Posterior cingulate gyrus (tissue), 11 donors: ENCODE results near the gene COL4A2.

Experiments
- DNase-seq, 10 donors: peaks; one replicate each; pipeline versions ENCODE4 v3.0.0 to v3.0.0-alpha.2; 2020 to 2021; ENCODE audit warnings: mixed read lengths in 3 of 10
- intact Hi-C: fragments of 100-400 bp; cut with DNase I; formaldehyde crosslinking; loops from one replicate; pipeline ENCODE4 v1.15.1; 2023

Gene COL4A2

DNA sequence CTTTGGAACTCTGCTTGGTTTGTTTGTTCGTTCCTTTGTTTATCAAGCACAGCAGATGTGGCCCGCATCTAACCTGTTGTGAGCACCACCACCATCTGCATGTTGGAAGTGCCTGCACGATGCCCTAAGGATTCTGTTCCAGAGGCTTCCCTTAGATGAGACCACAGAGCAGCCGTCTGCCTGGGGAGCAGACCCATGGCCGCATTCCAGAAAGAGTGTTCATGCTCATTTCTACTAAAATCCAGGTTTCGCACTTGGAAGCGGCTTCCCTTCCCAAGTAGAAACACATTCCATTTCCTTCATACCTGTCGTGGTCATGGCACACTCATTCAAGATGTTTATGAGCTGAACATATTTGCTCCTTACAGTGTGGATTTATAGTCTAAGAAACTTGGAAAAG is 27.2 kb downstream of the COL4A2 start:
- intact Hi-C loops: no loop called here
- no peak for DNase-seq

DNA sequence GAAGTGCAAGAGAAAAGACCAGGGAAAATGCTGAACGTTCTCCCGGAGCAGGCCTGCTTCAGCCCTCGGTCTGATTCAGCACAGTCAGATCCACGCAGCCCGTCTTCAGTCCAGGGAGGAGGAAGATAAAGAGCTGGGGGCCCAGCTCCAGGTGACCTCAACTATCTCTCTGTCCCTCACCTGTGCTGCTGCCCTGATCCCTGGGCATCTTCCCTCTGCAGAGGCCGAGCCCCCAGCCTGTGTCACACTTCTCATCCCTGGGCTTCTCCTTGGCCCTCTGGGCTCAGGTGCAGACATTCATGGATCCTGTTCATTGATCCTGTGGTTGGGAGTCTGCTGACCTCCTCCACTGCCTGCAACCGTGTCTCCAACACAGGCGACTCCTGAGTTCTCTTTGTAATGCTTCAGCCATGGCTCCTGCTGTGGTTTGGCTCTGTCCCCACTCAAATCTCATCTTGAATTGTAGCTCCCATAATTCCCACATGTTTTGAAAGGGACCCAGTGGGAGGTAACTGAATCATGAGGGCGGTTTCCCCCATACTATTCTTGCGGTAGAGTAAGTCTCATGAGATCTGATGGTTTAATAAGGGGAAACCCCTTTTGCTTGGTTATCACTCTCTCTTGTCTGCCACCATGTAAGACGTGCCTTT is 27.9 kb downstream of the COL4A2 start:
- intact Hi-C loops: no loop called here
- peak in 1 of 10 donors; percentile 21 for DNase-seq

DNA sequence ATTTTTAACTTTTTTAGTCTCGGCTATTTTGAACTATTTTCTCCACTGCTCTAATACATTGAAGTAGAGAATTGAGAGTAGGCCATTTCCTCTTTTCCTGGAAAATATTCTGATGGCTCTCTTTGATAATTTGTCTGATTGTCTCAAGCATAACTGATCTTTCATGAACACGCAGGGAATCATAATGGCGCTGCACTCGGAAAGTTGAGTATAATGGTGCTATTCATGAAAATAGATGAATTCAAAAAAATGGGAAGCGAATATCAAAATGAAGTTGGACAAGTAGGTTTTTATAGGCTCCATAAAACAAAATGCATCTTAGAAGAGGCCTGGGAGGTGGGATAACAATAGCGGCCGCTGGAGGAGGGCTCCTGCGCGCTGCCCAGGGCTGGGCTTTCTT is 29.0 kb downstream of the COL4A2 start:
- intact Hi-C loops: no loop called here
- DNase-seq: peak in 1 of 10 donors; percentile 62

DNA sequence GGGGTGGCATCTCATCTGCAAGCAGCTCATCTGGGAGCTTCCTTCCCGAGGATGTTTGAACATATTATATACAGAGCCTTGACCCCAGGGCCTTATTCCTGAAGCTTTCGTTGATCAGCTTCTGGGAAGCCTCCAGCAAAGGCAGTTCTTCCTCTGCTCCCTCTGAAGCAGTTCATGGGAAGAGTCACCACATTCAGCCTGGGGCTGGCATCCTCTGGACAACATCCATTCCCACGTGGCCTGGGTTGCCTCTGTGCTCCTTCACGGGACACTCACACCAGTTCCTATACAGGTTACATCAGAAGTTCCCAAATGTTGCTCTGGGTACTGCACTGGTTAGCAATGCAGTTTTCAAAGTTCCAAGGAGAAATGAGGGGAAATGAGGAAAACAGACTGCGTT is 29.6 kb downstream of the COL4A2 start:
- DNase-seq: no peak
- intact Hi-C loops: no loop called here

DNA sequence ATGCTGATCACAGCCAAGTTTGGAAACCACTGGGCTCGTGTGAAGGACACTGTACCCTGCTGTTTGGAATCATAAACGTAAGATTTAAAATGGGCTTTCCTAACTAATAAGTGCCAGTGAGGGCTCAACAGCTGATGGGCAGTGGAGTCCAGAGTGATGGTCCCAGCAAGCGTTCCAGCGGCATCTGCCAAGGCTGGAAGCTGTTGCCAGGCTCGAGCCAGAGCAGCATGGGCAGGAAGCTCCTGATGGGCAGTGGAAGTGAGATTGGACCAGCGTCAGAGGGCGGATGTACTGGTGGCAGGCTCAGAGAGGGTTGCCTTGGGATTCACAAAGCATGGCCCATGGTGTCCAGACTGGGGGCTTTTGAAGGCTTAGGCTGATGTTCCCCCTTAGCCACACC is 30.2 kb downstream of the COL4A2 start:
- DNase-seq: no peak
- intact Hi-C loops: no loop called here

DNA sequence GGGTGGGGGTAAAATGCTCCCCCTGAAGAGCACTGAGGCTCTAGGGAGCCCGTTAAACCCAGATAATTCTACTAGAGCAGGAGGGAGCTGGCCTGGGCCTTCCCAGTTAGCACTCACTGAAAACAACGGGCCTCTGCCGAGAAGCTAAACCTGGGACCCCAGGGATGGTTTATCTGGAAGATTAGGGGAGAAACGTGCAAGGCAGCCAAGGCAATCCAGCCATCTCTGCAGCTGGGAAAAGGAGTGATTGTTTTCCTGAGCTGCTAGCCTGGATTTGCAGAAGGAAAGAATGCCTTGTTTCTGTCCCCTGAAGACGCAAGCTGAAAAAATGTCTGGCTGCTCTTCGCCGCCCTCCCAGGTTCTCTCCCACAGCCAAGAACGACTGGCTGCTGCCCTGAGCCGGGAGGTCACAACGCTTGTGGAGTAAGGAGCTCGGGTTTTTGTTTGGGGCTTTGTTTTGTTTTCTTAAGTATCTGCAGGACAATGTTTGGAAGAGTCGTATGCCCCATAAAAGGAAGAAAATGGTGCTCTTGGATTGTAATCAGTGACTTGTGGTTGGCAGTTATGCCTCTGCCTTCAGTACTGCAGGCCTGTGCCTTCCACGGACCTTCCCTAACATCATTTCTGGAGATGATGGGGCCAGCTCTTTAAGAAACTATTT is 31.5 kb downstream of the COL4A2 start:
- intact Hi-C loops: no loop called here
- DNase-seq: no peak

DNA sequence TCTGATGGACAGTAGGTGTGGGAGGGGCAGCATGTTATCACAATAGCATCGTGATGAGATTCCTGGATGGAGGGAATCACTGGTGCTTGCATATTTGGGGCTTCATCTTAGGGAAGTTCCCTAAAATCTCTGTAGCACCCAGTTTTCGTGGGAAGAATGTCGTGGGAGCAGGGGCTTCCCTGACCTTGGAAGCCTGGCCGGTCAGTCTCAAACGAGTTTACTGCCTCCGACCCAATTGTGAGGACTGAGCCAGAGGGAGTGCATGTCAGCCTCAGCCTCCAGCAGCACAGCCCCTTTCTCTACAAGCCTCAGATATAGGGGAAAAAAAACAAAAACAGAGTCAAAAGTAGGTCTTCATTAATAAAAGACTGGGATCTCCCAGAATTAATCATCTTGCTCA is 32.2 kb downstream of the COL4A2 start:
- intact Hi-C loops: no loop called here

DNA sequence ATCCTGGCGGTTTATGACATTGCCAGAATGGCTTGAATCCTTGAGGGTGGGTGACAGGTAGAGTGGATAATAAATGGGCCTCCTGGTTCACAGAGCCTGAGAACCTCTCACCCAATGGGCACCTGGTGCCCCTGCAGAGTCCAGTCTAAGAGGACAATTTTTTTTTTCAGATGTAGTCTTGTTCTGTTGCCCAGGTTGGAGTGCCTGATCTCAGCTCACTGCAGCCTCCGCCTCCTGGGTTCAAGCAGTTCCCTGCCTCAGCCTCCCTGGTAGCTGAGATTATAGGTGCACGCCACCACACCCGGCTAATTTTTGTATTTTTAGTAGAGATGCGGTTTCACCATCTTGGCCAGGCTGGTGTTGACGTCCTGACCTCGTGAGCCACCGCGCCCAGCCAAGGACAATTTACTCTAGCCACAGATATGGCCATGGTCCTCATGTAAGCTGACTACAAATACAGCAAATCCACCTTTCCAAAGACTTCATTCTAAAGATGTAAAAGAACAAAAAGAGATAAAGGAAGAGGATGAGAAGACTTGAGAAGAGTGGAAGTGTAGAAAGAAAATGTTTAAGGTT is 33.0 kb downstream of the COL4A2 start:
- DNase-seq: no peak
- intact Hi-C loops: no loop called here

More for the DNA sequence above, 32.2 kb downstream of the COL4A2 start:
- DNase-seq: no peak

DNA sequence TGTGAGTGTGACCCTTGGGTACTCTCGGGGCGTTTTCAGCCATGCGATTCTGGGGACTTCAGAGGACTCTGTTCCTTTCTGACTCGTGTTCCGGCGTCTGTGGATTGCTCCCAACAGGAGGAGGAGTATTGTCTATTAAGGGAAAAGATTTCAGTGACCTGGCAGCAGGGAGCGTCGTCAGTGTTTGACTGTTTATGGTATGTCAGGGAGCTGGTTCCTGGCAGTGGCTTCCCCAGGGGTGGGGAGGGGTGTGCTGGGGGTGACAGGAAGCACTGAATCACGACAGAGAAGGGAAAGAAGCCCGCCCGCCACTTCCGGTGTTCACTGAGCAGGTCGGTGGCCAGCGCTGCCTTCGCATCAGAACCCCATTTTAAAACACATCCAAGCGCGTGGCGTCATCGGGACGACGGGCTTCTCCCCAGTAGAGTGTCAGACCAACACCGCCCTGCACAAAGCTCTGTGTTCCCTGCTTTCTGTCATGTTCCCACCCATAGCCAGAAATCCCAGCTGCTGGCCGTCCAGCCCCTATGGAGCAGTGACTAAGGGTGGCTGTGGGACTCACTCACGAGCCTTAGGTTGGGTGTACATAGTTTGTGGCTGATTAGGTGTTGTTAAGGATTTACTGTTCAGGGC is 33.8 kb downstream of the COL4A2 start:
- DNase-seq: no peak
- intact Hi-C loops: no loop called here

DNA sequence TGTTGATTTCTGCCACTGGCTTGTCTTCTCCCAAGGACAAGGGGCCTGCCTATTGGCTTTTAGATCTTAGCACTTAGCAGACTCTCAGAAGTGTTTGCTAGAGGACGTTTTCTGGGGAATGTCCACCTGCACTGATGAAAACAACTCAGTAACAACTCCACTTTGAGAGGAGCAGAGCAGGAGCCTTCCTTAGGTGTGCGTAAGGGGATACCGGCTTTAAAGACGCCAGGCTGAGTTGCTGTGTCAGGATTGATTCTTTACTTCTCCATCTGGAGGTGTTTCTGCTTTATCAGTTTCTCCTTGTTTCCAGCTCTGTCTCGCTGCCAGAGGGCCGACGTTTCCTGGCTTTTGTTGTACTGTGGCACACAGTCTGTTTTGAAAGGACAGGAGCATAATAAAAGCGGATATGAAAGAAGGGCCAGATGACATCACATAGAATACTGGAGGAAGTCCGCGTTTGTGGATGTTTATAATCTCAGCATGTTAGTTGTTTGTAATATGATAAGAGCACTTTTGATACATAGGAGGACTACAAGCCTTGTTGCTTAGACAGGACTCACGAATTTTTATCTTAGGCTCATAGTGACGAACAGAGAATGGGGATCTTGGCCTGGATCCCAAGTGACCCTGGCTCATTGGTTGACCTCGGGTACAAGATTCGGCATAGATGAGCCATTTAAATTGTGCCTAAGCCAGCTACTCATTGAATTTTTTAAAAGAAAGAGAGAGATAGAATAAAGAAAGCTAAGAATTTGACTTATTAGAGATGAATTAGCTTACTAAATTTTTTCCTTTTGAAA is 34.6 kb downstream of the COL4A2 start:
- no peak for DNase-seq
- intact Hi-C loops: no loop called here

DNA sequence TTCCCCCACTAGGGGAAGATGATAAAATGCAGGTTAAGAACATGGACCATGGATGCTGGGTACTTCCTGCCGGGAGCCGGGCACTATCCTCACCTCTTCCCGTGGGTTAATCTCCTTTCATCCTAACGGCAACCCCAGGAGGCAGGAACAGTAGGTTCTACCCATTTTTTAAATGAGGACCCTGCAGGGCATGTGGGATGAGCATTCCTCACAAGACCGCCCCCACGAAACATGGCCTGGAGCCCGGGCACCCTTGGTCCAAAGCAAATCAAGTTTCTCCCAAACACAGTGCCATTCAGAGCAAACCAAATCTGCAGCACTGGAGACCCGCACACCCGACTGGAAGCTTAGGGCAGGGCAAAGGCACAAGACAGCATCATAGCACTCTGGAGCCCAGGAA is 35.4 kb downstream of the COL4A2 start:
- intact Hi-C loops: no loop called here
- DNase-seq: no peak

DNA sequence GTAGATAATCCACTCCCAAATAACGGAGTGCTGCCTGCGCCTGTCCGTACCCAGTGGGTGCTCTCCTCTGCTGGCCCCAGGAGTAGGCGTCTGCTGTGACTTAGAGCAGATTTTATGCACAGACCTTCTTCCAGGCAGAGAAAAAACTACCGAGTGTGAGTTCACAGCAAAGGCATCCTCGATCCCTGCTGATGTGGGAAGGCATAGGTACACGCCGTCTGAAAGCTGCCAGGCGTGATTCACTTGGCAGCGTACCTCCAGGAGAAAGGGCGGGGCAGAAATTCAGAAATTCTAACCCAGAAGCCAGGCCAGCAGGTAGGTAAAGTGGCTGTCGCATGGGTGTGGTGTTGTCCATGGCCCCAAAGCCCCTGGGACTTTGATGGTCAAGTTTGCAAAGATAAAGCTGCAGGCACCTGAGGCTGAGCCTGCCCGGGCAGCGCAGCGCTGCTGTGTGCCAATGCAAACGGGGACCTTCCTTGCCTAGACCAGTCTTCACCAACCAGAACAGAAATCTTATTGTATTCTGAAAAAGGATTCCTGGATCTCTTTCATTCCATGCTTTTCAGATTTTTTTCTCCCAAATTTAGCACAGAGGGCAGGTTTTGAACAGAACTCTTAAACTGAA is 36.3 kb downstream of the COL4A2 start:
- DNase-seq: no peak
- intact Hi-C loops: no loop called here

DNA sequence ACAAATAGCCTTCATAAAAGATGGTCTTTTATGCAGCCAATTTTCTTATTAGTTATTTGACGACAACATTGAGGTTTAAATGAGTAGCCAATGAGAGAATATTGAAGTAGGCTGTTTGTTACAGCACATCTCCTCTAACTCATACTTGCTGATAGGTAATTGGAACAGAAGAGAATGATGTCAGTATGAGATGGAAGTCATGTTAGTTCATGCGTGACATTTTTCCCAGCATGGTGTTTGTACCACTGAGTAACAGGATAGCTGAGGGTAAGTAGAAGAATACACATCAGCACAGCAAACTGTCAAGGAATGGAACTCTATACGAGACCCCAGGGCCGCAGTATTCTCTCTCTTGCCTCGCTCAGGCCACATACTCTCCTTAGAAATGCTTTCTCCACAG is 37.2 kb downstream of the COL4A2 start:
- DNase-seq: no peak
- intact Hi-C loops: no loop called here

DNA sequence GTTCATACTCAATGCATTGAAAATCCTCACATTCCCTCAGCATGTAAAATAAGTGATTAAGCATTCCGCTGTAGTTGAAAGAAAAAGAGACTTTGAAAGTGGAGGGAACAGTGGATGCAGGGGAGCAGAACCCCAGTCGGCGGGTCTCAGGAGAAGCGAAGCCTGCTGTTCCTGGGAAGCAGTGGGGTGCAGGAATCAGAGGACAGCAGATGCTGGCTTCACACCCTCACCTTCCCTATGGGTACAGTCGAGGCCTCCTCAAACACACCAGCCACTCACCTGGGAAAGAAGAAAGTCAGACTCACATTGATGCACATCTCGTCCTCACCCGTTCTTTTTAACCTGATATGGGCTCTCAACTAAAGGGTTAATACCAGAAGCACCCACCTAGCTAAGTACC is 38.2 kb downstream of the COL4A2 start:
- no peak for DNase-seq
- intact Hi-C loops: no loop called here

DNA sequence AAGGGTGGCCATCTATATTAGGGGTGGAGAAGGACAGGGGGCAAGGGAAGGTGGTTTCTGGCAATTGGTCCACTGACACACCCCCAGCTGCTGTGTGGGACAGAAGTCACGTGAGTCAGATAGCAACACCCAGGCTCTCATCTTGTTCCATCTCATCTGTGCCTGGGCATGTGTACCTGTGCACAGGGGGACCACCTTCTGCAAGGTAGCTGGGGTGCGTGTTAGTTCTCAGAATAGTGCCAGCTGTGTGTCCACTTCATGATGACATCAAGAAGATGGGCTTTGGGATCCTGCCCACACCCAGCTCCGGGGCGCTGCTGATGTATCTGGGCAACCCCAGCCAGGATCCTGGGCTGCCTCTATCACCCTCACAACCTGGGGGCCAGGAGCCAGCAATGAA is 38.6 kb downstream of the COL4A2 start:
- DNase-seq: no peak
- intact Hi-C loops: no loop called here

DNA sequence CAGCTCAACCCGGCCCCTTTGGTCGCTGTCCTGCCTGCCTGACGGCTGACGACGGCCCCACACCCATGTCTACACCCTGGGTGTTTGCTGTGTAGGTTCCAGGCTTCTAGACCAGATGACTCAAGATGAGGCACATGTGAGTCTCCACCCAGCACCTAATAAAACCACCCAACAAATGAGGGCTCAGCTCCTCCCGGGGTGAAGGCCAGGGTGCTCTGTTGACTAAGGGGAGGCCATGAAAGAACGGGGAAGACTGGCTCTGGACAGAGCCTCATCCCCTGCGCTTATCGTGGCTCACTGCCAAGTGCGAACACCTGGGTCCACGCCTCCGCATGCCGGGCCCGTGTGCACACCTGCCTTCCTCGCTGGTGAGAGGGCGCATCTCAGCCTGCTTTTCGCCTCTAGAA is 39.6 kb downstream of the COL4A2 start:
- DNase-seq: no peak
- intact Hi-C loops: no loop called here

DNA sequence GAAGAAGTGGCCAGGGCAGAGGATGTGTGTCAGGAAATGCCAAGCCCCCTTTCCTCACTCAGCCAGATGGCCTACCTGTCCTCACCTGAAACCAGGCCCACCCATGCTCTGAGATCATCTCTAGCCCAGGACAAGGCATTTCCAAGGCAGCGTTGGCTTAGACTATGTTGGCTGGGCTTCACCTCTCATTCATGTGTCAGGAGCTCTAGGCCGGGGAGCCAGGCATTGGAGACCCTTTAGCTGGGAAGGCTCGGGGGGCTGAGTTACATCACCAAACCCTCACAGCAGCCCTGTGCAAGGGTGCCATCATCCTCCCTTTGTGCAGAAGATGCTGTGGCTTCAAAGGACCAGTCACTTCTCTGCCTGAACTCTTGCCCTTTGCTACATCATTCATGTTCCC is 40.0 kb downstream of the COL4A2 start:
- no peak for DNase-seq
- intact Hi-C loops: no loop called here

DNA sequence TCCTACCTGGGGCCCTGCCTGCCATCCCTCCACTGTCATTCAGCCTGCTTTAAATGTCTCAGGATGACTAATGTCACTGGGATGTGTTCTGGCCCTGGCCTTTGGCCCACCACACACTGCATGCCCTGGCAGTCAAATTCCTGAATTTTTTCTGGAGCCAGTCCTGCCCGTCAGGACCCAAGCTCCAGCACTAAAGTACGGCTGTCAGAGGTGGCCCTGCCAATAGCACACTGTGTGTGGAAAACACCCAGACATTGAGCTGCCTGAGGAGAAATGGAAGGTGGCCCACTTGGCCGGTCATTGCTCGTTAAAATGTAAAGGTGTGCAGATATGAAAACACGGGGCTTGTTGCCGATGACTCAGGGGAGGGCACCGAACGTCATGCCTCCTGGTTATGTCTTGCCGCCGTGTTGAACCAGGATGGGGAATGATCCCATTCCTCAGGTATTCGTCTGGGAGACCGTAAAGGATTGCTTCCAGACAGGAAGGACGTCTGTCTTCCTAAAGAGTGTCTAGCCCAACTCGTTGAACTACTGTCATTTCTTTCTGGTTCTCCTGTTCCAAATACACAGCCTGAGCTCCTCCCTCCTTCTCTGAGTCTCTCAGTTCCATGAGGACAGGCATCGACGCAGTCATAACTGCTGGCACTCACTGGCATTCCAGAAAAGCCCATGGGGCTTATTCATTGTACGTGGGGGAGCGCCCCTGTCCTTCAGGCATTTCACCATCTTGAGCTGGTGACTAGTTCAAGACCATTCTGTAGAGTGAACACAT is 40.6 kb downstream of the COL4A2 start:
- intact Hi-C loops: no loop called here
- no peak for DNase-seq

DNA sequence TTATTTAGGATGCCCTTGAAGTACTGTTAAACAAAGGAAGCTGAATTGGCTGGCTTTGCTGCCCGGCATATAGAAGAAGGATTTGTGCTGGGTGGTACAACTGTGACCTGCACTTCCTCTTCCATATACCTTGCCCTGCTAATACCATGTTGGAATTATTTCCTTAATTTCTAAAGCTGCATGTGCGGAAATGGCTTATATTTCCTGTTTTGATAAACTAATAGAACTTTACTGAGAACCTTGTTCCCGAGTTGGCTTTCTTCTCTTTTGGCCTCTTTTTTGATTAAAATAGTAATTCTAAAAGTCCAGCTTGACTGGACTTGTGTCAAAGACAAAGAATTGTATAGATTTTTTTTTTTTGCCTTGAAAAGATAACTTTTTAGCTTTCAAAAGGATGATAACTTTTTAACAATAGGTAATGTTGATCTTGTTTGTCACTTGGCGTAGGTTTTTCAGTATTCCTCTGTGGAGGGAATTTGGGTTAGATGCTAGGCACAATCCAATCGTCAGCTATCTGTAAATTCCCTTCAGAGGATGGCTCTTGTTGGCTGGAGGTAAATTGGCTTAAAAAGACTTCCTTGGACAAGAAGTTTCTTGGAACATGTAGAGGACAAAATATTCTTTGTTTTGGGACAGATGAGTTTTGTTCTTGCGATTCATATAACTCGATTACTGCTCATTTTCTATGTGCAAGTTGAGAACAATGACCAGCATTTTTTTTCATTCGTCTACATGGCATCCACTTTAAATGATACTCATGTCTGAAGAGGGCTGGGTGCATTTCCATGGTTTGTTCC is 41.4 kb downstream of the COL4A2 start:
- DNase-seq: no peak
- intact Hi-C loops: no loop called here
